Stomach (tissue), 9 donors: ENCODE measurements around the gene RBFOX1. TPM values are rescaled to one million over a fixed set of nuclear protein-coding genes. Genes with fewer than 3 reads are reported as not detected.

Experiments used
- DNase-seq, 2 donors: peaks; one replicate each; pipeline versions ENCODE4 v3.0.0 to v3.0.0-alpha.2; 2013 to 2019
- H3K27ac ChIP-seq, 5 donors: fragments of 200-600 bp in 4 of 5; sonication (generic) in 4 of 5; one replicate each; pipeline ENCODE4 v1.5.1; 2013 to 2019; ENCODE audit warnings: mild to moderate bottlenecking in 1 of 5, moderate library complexity in 1 of 5
- H3K27me3 ChIP-seq, 3 donors: fragments of 200-600 bp; sonication (generic); one replicate each; pipeline ENCODE4 v1.5.1; 2017 to 2019; ENCODE audit warnings: mixed run types in 1 of 3
- H3K36me3 ChIP-seq, 4 donors: fragments of 200-600 bp; sonication (generic); 1 replicate in 3 of 4; 2 replicates in 1 of 4; pipeline ENCODE4 v1.5.1; 2016 to 2019
- H3K4me1 ChIP-seq, 4 donors: fragments of 200-600 bp; sonication (generic); one replicate each; pipeline ENCODE4 v1.5.1; 2016 to 2019
- H3K4me3 ChIP-seq, 4 donors: fragments of 200-600 bp; sonication (generic) in 3 of 4; one replicate each; pipeline ENCODE4 v1.5.1; 2016 to 2019; ENCODE audit warnings: mild to moderate bottlenecking in 1 of 4
- H3K9me3 ChIP-seq, 4 donors: fragments of 200-600 bp; sonication (generic); one replicate each; pipeline ENCODE4 v1.5.1; 2016 to 2019
- CTCF ChIP-seq, 7 experiments: fragments of 450-650 bp in 4 of 7; fragments of 200-600 bp in 3 of 7; sonication (generic) in 3 of 7; IDR thresholded peaks; one replicate each; pipeline ENCODE4 v1.5.1; 2016 to 2019; ENCODE audit warnings: antibody characterized with exemption in 7 of 7, control low read depth in 2 of 7, mild to moderate bottlenecking in 1 of 7
- EP300 ChIP-seq: sonication (generic); formaldehyde crosslinking; IDR thresholded peaks from one replicate; pipeline ENCODE4 v1.6.1; 2017; ENCODE audit warnings: antibody characterized with exemption
- POLR2A ChIP-seq, 4 donors: fragments of 450-650 bp; IDR thresholded peaks; one replicate each; pipeline ENCODE4 v1.6.1; 2016; ENCODE audit warnings: antibody characterized with exemption in 4 of 4, control low read depth in 2 of 4, mild to moderate bottlenecking in 1 of 4, moderate library complexity in 1 of 4
- POLR2AphosphoS5 ChIP-seq, 3 donors: sonication (generic); formaldehyde crosslinking; IDR thresholded peaks; one replicate each; pipeline ENCODE4 v1.6.1; 2016; ENCODE audit warnings: antibody characterized with exemption in 3 of 3
- WGBS, 5 donors: extraction: QIAGEN DNeasy Blood & Tissue Kit in 3 of 5; methylation state at CpG; one replicate each; pipeline versions ENCODE4 v1.1.5 to v1.1.7; 2013 to 2018; 5-methylcytosine and 5-hydroxymethylcytosine counted together
- intact Hi-C: fragments of 100-400 bp; cut with DNase I; formaldehyde crosslinking; loops from one replicate; pipeline ENCODE4 v1.15.1; 2023; ENCODE audit warnings: low total_unique reads
- polyA plus RNA-seq, 3 donors: library from polyadenylated mRNA; stranded (reverse); fragments of 200-250 nt; gene quantifications; one replicate each; pipeline ENCODE4 v1.2.3, GENCODE V29; 2013
- total RNA-seq, 5 donors: library from RNA; depleted of rRNA; stranded (reverse); fragments of >200 nt; gene quantifications; one replicate each; pipeline versions ENCODE4 v1.1.0 to v1.2.3, GENCODE V29; 2014 to 2016
- donor health status: healthy with polysubstance abuse.
- donor health status: Bipolar disorder and iron deficiency.
- donor health status: healthy.

The RBFOX1 gene
- total and polyA plus RNA-seq, 8 donors = 0.03 to 20.9 (median 0.35) TPM; not detected in 4

GRCh38 chr16:7426161-7426560, 93.5 kb downstream of the RBFOX1 start:
- Histone ChIP-seq H3K4me1 (no peaks in the 10 kb centered on the region), H3K36me3 (no peaks in the 10 kb centered on the region), H3K9me3 (no peaks in the 10 kb centered on the region), H3K27me3 (peaks cover 0 to 6% (median 0%) of the 10 kb centered on the region in 3 donors), H3K4me3 (no peak overlapping the region), H3K27ac (no peak overlapping the region)
- no peak for TF ChIP-seq EP300
- no peak for TF ChIP-seq POLR2AphosphoS5 (IDR thresholded peaks at IDR 0.05)
- no peak for TF ChIP-seq POLR2A (IDR thresholded peaks at IDR 0.05)
- TF ChIP-seq CTCF (IDR thresholded peaks at IDR 0.05) = no peak
- WGBS, 5 donors = 63 to 74% (median 69%) methylated on average over 5 of the region's 5 CpGs
- DNase-seq = no peak
- intact Hi-C loops = no loop called here

- no peak for TF ChIP-seq POLR2A (IDR thresholded peaks at IDR 0.05)
- TF ChIP-seq CTCF (IDR thresholded peaks at IDR 0.05) = no peak
- no peaks in the 10 kb centered on the region for H3K9me3 ChIP-seq
- H3K27ac ChIP-seq = no peak overlapping the region
- intact Hi-C loops = no loop called here
- DNase-seq = no peak
- H3K27me3 ChIP-seq = no peaks in the 10 kb centered on the region
- no peaks in the 10 kb centered on the region for H3K36me3 ChIP-seq
- WGBS, 5 donors = 71 to 89% (median 77%) methylated on average over 2 of the region's 2 CpGs; no CpG with 5 or more reads in 1 of the 5 donors
- H3K4me1 ChIP-seq = no peaks in the 10 kb centered on the region
- no peak overlapping the region for H3K4me3 ChIP-seq
Observed at GRCh38 chr16:7431723-7432122, 99.1 kb downstream of the RBFOX1 start.

DNA sequence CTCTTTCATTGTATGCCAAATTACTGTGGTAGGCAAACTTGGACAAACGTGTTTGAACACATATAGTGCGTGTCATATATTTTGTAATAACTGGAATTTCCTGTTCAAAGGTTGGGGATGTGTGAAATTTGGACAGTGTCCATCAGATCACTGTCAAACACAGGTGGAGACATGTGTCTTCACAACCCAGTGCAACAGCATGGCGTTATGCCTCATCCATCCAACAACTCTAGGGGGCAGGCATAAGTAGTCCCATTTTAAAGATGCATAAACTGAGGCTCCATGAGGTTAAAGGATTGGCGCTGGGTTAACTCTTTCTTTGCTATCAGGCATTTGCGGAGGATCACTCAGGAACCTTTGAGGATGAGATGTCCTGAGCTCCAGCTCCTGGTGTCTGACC, 103.7 kb downstream of the RBFOX1 start:
- H3K27me3 ChIP-seq = peaks cover 0 to 5% (median 0%) of the 10 kb centered on the region in 3 donors
- no peaks in the 10 kb centered on the region for H3K36me3 ChIP-seq
- DNase-seq = no peak
- no peak for TF ChIP-seq POLR2A (IDR thresholded peaks at IDR 0.05)
- no peak for TF ChIP-seq CTCF (IDR thresholded peaks at IDR 0.05)
- TF ChIP-seq POLR2AphosphoS5 (IDR thresholded peaks at IDR 0.05) = no peak
- no peak for TF ChIP-seq EP300
- no peak overlapping the region for H3K27ac ChIP-seq
- H3K4me3 ChIP-seq = no peak overlapping the region
- intact Hi-C loops = no loop called here
- WGBS, 5 donors = 63 to 82% (median 74%) methylated on average over 5 of the region's 5 CpGs
- no peaks in the 10 kb centered on the region for H3K4me1 ChIP-seq
- H3K9me3 ChIP-seq = no peaks in the 10 kb centered on the region

DNA sequence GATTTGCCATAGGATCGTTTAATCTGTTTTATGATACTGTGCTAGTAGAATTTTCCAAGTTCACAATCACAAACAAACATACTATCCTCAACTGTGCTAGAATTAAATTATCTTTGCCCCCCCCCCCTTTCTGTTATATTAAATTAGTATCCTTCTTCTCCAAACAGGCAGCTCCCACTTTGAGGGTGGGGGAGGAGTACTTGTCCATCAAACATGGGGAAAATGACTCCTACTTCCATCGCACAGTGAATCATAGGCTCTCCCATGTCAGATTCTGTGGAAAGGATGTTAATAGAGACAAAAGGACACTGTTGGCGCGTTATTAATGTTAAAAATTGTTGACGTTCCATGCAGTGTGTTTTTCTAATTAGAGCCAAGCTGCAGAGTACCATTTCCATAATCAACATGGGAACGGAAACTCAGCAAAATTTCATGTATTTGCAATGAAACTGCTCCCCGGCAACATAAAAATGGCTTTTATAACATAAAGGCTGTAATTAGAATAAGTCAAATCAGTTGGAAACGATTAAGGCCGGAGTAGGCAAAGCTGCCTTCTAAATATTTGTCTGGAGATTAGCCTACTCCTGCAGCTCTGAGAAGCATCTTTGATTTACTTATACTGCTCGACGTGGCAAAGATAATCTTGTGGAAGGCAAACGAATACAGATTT, 104.6 kb downstream of the RBFOX1 start:
- intact Hi-C loops = no loop called here
- DNase-seq = no peak
- 52 to 61% (median 58%) methylated on average over 12 of the region's 12 CpGs for WGBS, 5 donors
- H3K36me3 ChIP-seq = no peaks in the 10 kb centered on the region
- no peak overlapping the region for H3K4me3 ChIP-seq
- H3K4me1 ChIP-seq = no peaks in the 10 kb centered on the region
- TF ChIP-seq POLR2AphosphoS5 (IDR thresholded peaks at IDR 0.05) = no peak
- no peak overlapping the region for H3K27ac ChIP-seq
- peaks cover 0 to 5% (median 0%) of the 10 kb centered on the region in 3 donors for H3K27me3 ChIP-seq
- no peaks in the 10 kb centered on the region for H3K9me3 ChIP-seq

DNA sequence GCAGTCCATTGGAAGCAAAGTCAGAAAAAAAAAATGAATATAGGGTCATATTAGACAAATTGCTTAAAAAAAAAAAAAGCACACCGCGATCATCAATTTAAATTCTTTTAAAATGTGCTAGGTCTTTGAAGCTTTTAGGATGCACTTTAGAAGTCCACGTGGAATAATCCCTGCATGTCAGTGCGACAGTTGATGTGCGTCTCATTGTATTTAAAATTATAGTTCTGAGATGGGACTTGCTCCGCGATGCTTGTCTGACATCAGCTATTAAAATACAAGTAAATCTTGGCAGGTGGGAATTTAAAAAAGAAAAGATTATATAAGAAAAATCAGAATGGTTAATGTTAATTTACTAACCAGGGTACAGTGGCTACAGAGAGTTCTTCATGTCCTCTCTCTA, 105.2 kb downstream of the RBFOX1 start:
- Histone ChIP-seq H3K27ac (no peak overlapping the region), H3K4me3 (no peak overlapping the region), H3K27me3 (peaks cover 0 to 5% (median 0%) of the 10 kb centered on the region in 3 donors), H3K9me3 (no peaks in the 10 kb centered on the region), H3K36me3 (no peaks in the 10 kb centered on the region), H3K4me1 (no peaks in the 10 kb centered on the region)
- TF ChIP-seq CTCF (IDR thresholded peaks at IDR 0.05) = no peak
- no peak for TF ChIP-seq POLR2A (IDR thresholded peaks at IDR 0.05)
- TF ChIP-seq EP300 = no peak
- DNase-seq = no peak
- 88 to 92% (median 90%) methylated on average over 7 of the region's 7 CpGs for WGBS, 5 donors
- intact Hi-C loops = no loop called here
